ENCODE measurements around the gene IFI27. TPM values are rescaled to one million over a fixed set of nuclear protein-coding genes. Genes with fewer than 3 reads are reported as not detected.

Gene IFI27
- total RNA-seq, 1 donor from 2014 or later, result 1,022 TPM

GRCh38 chr14:94121485-94121884 is 10.9 kb downstream of the IFI27 start:
- H3K27ac ChIP-seq (ENCODE audit: low read depth, low read length), result peak overlapping the region; percentile 48
- H3K4me2 ChIP-seq (ENCODE audit: low read length), result peak overlapping the region; percentile 51
- TF ChIP-seq EZH2 (IDR thresholded peaks at IDR 0.05; ENCODE audit: insufficient read depth, low read length) (no peak), CTCF (IDR thresholded peaks at IDR 0.05; ENCODE audit: insufficient read depth, low read depth, low read length) (no peak)

GRCh38 chr14:94122438-94122837 is 11.9 kb downstream of the IFI27 start:
- no peak overlapping the region for H3K4me3 Mint-ChIP-seq (ENCODE audit: unreplicated experiment)
- H3K27me3 Mint-ChIP-seq (ENCODE audit: low read depth, unreplicated experiment), result peaks cover 12% of the 10 kb centered on the region
- Histone ChIP-seq H2AFZ (ENCODE audit: low read depth, low read length) (no peak overlapping the region), H3K36me3 (ENCODE audit: insufficient read depth, low read length) (peaks cover under 1% of the 10 kb centered on the region), H3K4me2 (ENCODE audit: low read length) (no peak overlapping the region), H3K4me3 (ENCODE audit: insufficient read depth, low read depth, low read length) (no peak overlapping the region), H4K20me1 (ENCODE audit: insufficient read depth, low read length) (no peaks in the 10 kb centered on the region), H3K27me3 (ENCODE audit: insufficient read depth, low read length) (no peaks in the 10 kb centered on the region), H3K4me1 (ENCODE audit: insufficient read depth, low read length) (peaks cover 15% of the 10 kb centered on the region), H3K79me2 (ENCODE audit: insufficient read depth, low read length) (no peaks in the 10 kb centered on the region), H3K27ac (ENCODE audit: low read depth, low read length) (no peak overlapping the region), H3K9ac (ENCODE audit: low read length) (no peak overlapping the region), H3K9me3 (ENCODE audit: insufficient read depth, low read depth, low read length) (no peaks in the 10 kb centered on the region)
- DNase-seq (ENCODE audit: low read depth) (no peak), FAIRE-seq (no peak)
- H3K27ac Mint-ChIP-seq (ENCODE audit: unreplicated experiment), result no peak overlapping the region
- TF ChIP-seq CTCF (IDR thresholded peaks at IDR 0.05; ENCODE audit: insufficient read depth, low read depth, low read length) (no peak), EZH2 (IDR thresholded peaks at IDR 0.05; ENCODE audit: insufficient read depth, low read length) (no peak)
- H3K4me1 Mint-ChIP-seq (ENCODE audit: low read depth, unreplicated experiment), result peaks cover 1% of the 10 kb centered on the region
- peaks cover 27% of the 10 kb centered on the region for H3K9me3 Mint-ChIP-seq (ENCODE audit: unreplicated experiment)
- H3K36me3 Mint-ChIP-seq (ENCODE audit: low read depth, unreplicated experiment), result peaks cover 7% of the 10 kb centered on the region

More at GRCh38 chr14:94121485-94121884, 10.9 kb downstream of the IFI27 start:
- DNase-seq (ENCODE audit: low read depth), result no peak
- Mint-ChIP-seq H3K27ac (ENCODE audit: unreplicated experiment) (no peak overlapping the region), H3K4me1 (ENCODE audit: low read depth, unreplicated experiment) (peaks cover 1% of the 10 kb centered on the region), H3K27me3 (ENCODE audit: low read depth, unreplicated experiment) (peaks cover 12% of the 10 kb centered on the region), H3K4me3 (ENCODE audit: unreplicated experiment) (no peak overlapping the region), H3K36me3 (ENCODE audit: low read depth, unreplicated experiment) (peaks cover 6% of the 10 kb centered on the region), H3K9me3 (ENCODE audit: unreplicated experiment) (peaks cover 27% of the 10 kb centered on the region)
- no peak for FAIRE-seq
- Histone ChIP-seq H3K9me3 (ENCODE audit: insufficient read depth, low read depth, low read length) (no peaks in the 10 kb centered on the region), H3K4me1 (ENCODE audit: insufficient read depth, low read length) (peaks cover 15% of the 10 kb centered on the region), H2AFZ (ENCODE audit: low read depth, low read length) (no peak overlapping the region), H4K20me1 (ENCODE audit: insufficient read depth, low read length) (no peaks in the 10 kb centered on the region), H3K9ac (ENCODE audit: low read length) (peak overlapping the region; percentile 16), H3K4me3 (ENCODE audit: insufficient read depth, low read depth, low read length) (no peak overlapping the region), H3K36me3 (ENCODE audit: insufficient read depth, low read length) (no peaks in the 10 kb centered on the region), H3K79me2 (ENCODE audit: insufficient read depth, low read length) (no peaks in the 10 kb centered on the region), H3K27me3 (ENCODE audit: insufficient read depth, low read length) (no peaks in the 10 kb centered on the region)

GRCh38 chr14:94123296-94123695 is 12.8 kb downstream of the IFI27 start:
- Mint-ChIP-seq H3K4me3 (ENCODE audit: unreplicated experiment) (no peak overlapping the region), H3K27me3 (ENCODE audit: low read depth, unreplicated experiment) (peaks cover 9% of the 10 kb centered on the region), H3K4me1 (ENCODE audit: low read depth, unreplicated experiment) (peaks cover 1% of the 10 kb centered on the region), H3K27ac (ENCODE audit: unreplicated experiment) (no peak overlapping the region), H3K9me3 (ENCODE audit: unreplicated experiment) (peaks cover 27% of the 10 kb centered on the region), H3K36me3 (ENCODE audit: low read depth, unreplicated experiment) (peaks cover 7% of the 10 kb centered on the region)
- FAIRE-seq, result no peak
- Histone ChIP-seq H3K4me2 (ENCODE audit: low read length) (no peak overlapping the region), H3K27ac (ENCODE audit: low read depth, low read length) (no peak overlapping the region), H3K79me2 (ENCODE audit: insufficient read depth, low read length) (no peaks in the 10 kb centered on the region), H3K4me1 (ENCODE audit: insufficient read depth, low read length) (peaks cover 15% of the 10 kb centered on the region), H3K9me3 (ENCODE audit: insufficient read depth, low read depth, low read length) (no peaks in the 10 kb centered on the region), H2AFZ (ENCODE audit: low read depth, low read length) (no peak overlapping the region), H3K27me3 (ENCODE audit: insufficient read depth, low read length) (no peaks in the 10 kb centered on the region), H3K9ac (ENCODE audit: low read length) (no peak overlapping the region), H3K36me3 (ENCODE audit: insufficient read depth, low read length) (peaks cover 3% of the 10 kb centered on the region), H3K4me3 (ENCODE audit: insufficient read depth, low read depth, low read length) (no peak overlapping the region), H4K20me1 (ENCODE audit: insufficient read depth, low read length) (no peaks in the 10 kb centered on the region)
- DNase-seq (ENCODE audit: low read depth), result no peak
- TF ChIP-seq EZH2 (IDR thresholded peaks at IDR 0.05; ENCODE audit: insufficient read depth, low read length), result no peak
- TF ChIP-seq CTCF (IDR thresholded peaks at IDR 0.05; ENCODE audit: insufficient read depth, low read depth, low read length), result no peak

Measured in astrocyte (in vitro differentiated cells and primary cell).